Measurements from ENCODE around the gene CWH43.

- TF ChIP-seq CTCF (conservative IDR thresholded peaks at IDR 0.05) (no peak), ZFX (IDR thresholded peaks at IDR 0.05) (no peak)
Measured at GRCh38 chr4:48985602-48985975, 486 bp upstream of the CWH43 start.

Measured in C4-2B (cell line).